Vein endothelial cell (primary cell): Measurements from ENCODE around the gene PBX3. TPM values are rescaled to one million over a fixed set of nuclear protein-coding genes. Genes with fewer than 3 reads are reported as not detected.

Source experiments
- total RNA-seq: library from RNA; depleted of rRNA; stranded (reverse); fragments of >200 nt; gene quantifications from 2 replicates; pipeline ENCODE4 v1.2.3, GENCODE V29; 2012

PBX3 gene
- 18.6 and 23.8 TPM in 2 replicates for total RNA-seq

DNA sequence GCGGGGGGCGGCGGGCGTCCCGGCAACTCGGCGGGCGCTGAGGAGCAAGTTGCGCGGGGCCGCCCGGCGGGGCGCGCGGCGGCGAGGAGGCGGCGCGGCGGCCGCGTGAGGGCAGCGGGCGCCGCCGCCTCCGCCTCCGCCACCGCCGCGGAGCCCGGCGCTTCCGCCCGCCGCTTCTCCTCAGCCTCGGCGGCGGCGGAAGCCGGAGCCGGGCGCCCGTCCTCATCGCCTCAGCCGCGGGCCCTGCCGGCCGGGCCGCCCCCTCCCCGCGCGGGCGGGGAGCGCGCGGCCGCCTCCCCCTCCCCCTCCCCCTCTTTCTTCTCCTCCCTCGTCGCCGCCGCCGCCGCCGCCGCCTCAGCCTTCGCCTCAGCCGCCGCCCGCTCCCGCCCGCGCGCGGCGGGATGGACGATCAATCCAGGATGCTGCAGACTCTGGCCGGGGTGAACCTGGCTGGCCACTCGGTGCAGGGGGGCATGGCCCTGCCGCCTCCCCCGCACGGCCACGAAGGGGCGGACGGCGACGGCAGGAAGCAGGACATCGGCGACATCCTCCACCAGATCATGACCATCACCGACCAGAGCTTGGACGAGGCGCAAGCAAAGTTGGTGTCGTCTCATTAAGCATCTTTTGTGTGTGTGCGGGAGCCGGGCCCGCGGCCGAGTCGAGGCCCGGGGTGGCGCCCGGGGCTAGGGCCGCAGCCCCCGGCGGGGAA lies at the start of gene PBX3:
Gene PBX3 (plus strand): TSS at position 321 of the 712 bp plus-strand sequence.

DNA sequence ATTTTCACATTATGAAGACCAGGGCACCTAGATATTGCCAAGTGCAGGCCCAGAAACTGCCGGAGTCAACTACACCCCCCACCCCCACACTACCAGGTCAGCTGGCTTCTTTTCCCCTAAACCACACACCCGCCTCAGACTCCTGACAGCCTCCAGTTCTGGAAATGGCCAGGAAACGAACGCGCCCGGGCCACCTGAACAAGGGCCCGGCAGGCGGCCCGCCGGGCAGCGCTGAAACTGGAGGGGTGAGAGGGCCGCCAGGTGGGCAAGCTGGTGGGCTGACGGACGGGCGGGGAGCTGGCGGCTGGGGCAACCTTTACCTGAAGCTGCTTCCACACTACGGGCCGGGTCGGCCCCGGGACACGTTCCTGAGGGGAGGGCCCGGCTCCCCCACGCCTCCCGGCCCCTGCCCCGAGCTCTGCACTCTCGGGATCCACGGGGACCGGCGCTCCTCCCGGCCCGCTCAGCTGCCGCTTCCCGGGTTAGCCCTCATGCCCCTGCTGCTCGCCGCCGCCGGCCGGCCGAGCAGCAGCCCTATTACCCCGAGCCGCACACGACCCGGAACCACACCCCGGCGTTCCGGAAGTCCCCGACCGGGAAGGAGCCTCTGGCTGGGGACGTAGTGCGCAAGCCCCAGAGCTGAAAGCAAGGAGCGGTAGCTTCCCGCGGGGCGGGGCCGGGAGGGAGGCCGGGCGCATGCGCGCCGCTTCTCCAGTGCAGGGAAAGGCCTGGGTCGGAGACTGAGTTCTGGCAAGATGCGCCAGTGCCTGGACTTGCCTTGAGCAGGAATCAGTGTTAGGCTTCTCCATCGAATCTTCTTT lies 40.3 kb upstream of the PBX3 start, which contains the start of gene MAPKAP1:
Gene MAPKAP1 (minus strand): TSS at position 558 of the 821 bp plus-strand sequence. CDS start 34,634 bp downstream, outside the sequence.

Other genes starting within 250 kb of the PBX3 start
- gene MAPKAP1, start 40.2 kb upstream of the PBX3 start, total RNA-seq, result 87.9 and 94.2 TPM in 2 replicates